ENCODE data around the gene CHIT1.

DNA sequence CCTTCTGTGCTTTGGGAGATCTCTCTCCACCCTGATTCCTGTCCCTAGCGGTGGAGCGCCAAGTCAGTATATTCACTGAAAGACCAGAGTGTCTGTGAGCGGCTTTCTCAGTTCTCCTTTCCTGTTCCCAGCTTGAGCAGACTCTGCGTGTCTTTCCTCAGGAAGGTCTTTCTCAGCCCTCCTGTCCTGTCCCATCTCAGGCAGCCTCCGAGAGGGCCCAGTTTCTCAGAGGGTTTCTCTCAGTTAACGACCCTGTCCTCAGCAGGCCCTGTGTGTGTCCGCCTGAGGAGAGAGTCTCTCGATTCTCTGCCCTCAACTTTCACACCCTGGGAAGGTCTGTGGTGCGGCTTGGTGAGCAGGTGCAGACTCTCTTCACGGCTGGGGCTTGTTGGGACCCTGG is 34.0 kb upstream of the CHIT1 start:
- TF ChIP-seq PPARA (CRISPR knock-in tag; IDR thresholded peaks at IDR 0.05; ENCODE audit: borderline replicate concordance) (no peak), ESRRG (CRISPR knock-in tag; IDR thresholded peaks at IDR 0.05) (no peak), ZFP3 (CRISPR knock-in tag; IDR thresholded peaks at IDR 0.05) (no peak), ZNF565 (CRISPR knock-in tag; conservative IDR thresholded peaks at IDR 0.05; ENCODE audit: low read depth) (no peak), ZFP30 (CRISPR knock-in tag; IDR thresholded peaks at IDR 0.05) (no peak), TCF4 (CRISPR knock-in tag; IDR thresholded peaks at IDR 0.05; ENCODE audit: borderline replicate concordance) (no peak), OSR1 (CRISPR knock-in tag; IDR thresholded peaks at IDR 0.05) (no peak), CSDC2 (CRISPR knock-in tag; IDR thresholded peaks at IDR 0.05) (no peak), RARB (CRISPR knock-in tag; IDR thresholded peaks at IDR 0.05) (no peak)
- TF ChIP-seq, protein P1, sequence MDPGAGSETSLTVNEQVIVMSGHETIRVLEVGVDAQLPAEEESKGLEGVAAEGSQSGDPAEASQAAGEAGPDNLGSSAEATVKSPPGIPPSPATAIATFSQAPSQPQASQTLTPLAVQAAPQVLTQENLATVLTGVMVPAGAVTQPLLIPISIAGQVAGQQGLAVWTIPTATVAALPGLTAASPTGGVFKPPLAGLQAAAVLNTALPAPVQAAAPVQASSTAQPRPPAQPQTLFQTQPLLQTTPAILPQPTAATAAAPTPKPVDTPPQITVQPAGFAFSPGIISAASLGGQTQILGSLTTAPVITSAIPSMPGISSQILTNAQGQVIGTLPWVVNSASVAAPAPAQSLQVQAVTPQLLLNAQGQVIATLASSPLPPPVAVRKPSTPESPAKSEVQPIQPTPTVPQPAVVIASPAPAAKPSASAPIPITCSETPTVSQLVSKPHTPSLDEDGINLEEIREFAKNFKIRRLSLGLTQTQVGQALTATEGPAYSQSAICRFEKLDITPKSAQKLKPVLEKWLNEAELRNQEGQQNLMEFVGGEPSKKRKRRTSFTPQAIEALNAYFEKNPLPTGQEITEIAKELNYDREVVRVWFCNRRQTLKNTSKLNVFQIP (CRISPR knock-in tag; IDR thresholded peaks at IDR 0.05; ENCODE audit: borderline replicate concordance, low read depth): no peak
- TF ChIP-seq, protein P2, sequence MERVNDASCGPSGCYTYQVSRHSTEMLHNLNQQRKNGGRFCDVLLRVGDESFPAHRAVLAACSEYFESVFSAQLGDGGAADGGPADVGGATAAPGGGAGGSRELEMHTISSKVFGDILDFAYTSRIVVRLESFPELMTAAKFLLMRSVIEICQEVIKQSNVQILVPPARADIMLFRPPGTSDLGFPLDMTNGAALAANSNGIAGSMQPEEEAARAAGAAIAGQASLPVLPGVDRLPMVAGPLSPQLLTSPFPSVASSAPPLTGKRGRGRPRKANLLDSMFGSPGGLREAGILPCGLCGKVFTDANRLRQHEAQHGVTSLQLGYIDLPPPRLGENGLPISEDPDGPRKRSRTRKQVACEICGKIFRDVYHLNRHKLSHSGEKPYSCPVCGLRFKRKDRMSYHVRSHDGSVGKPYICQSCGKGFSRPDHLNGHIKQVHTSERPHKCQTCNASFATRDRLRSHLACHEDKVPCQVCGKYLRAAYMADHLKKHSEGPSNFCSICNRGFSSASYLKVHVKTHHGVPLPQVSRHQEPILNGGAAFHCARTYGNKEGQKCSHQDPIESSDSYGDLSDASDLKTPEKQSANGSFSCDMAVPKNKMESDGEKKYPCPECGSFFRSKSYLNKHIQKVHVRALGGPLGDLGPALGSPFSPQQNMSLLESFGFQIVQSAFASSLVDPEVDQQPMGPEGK (CRISPR knock-in tag; IDR thresholded peaks at IDR 0.05; ENCODE audit: borderline replicate concordance): no peak
- TF ChIP-seq, protein P3, sequence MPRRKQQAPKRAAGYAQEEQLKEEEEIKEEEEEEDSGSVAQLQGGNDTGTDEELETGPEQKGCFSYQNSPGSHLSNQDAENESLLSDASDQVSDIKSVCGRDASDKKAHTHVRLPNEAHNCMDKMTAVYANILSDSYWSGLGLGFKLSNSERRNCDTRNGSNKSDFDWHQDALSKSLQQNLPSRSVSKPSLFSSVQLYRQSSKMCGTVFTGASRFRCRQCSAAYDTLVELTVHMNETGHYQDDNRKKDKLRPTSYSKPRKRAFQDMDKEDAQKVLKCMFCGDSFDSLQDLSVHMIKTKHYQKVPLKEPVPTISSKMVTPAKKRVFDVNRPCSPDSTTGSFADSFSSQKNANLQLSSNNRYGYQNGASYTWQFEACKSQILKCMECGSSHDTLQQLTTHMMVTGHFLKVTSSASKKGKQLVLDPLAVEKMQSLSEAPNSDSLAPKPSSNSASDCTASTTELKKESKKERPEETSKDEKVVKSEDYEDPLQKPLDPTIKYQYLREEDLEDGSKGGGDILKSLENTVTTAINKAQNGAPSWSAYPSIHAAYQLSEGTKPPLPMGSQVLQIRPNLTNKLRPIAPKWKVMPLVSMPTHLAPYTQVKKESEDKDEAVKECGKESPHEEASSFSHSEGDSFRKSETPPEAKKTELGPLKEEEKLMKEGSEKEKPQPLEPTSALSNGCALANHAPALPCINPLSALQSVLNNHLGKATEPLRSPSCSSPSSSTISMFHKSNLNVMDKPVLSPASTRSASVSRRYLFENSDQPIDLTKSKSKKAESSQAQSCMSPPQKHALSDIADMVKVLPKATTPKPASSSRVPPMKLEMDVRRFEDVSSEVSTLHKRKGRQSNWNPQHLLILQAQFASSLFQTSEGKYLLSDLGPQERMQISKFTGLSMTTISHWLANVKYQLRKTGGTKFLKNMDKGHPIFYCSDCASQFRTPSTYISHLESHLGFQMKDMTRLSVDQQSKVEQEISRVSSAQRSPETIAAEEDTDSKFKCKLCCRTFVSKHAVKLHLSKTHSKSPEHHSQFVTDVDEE (CRISPR knock-in tag; IDR thresholded peaks at IDR 0.05): no peak
